GM18505 (cell line): ENCODE measurements around the gene KCNH2.

ENCODE experiments used
- ATAC-seq: cut with Tn5 transposase; IDR thresholded peaks from one replicate; pipeline ENCODE4 v1.9.1; 2021; ENCODE audit not compliant: unreplicated experiment
- POLR2A ChIP-seq: IDR thresholded peaks from 4 replicates; pipeline ENCODE4 v1.6.1; 2011; ENCODE audit warnings: borderline replicate concordance; ENCODE audit not compliant: insufficient read depth, insufficient read length; ENCODE audit errors: extremely low read depth

Gene KCNH2

DNA sequence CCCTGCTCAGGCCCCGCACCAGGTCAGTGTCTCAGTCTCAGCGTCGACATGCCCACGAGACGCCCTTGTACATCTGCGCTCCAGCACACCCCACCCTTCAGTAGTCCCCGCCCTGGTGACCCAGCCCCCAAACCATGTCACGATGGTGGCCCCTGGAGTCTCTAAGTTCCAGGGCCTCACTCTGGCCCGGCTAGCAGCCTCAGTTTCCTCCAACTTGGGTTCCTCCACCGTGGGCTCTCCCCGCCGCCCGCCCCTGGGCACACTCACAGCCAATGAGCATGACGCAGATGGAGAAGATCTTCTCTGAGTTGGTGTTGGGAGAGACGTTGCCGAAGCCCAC lies 27.0 kb downstream of the KCNH2 start:
- ATAC-seq, result no peak
- TF ChIP-seq POLR2A, result no peak

DNA sequence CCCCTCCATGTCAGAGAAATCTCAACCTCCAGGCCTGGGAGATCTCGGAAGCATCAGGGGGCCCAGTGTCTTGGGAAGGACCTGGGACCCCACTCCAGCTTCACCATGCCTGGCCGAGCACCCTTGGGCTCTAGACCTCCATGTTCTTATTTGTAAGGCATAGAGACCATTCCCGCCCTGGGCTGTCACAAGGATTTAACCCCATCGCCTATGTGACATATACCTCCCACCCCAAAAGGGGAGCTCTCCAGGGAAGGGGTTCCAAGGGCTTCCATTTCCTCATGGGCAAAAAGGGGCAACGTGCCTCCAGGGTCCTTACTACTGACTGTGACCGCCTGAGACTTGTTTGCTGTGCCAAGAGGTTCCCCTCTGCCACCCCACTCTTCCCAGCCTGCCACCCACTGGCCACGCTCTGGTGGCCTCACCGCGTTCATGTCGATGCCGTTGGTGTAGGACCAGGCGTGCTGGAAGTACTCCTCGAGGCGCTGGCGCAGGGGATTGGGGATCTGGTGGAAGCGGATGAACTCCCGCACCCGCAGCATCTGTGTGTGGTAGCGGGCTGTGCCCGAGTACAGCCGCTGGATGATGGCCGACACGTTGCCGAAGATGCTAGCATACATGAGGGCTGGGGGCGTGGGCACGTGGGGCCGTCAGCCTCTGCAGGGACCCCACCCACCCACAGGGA lies 27.5 kb downstream of the KCNH2 start:
- no peak for TF ChIP-seq POLR2A
- no peak for ATAC-seq

DNA sequence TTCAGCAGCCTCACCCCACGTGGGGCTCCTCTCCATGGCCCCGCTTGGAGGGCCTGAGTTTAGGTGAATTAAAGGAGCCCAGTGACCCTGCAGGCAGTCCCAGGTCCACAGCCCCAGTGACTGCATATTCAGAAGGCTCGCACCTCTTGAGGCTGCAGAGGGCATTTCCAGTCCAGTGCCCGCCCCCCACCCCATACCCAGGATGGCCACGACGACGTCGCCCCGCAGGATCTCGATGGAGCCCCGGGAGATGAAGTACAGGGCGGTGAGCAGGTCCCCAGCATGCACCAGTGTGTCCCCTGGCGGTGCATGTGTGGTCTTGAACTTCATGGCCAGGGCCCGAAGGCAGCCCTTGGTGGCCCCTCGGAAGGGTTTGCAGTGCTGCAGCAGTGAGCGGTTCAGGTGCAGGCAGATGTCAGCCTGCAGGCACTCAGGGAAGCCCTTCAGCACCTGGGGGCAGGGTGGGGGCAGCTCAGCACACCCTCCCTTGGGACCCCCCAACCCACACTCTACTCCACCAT lies 28.1 kb downstream of the KCNH2 start:
- no peak for ATAC-seq
- TF ChIP-seq POLR2A, result no peak

DNA sequence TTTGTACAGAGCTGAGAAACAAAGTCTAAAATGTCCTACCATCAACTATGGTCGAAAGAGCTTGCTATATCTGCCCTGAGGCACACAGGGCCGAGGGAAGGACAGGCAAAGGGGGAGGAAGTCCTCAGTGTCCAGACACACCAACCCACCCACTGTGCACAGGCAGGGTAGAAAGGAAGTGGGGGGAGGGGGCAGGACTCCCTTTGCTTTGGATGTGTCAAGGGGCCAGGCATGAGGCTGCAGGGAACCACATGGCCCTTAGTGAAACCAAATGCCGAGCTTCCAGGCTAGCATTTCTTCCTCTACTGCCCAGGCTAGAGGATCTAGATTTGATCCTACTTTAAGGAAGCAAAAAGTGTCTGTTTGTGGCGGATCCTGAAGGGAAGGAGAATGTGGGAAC lies 28.6 kb downstream of the KCNH2 start:
- no peak for ATAC-seq
- no peak for TF ChIP-seq POLR2A

DNA sequence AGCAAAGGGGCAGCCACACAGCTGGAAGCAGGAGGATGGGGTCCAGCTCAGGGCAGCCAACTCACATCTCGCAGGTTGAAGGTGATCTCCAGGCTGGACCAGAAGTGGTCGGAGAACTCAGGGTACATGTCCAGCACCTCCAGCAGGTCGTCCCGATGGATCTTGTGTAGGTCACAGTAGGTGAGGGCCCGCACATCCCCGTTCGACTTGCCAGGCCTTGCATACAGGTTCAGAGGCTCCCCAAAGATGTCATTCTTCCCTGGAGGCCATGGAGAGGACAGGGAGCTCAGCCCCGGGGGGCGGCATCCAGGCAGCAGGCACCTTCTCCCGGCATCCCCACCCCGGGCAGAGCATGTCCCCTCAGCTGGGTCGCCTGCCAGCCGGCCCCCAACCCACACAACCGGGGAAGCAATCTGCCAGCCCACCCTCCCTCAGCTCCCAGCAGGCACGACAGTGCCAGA lies 29.3 kb downstream of the KCNH2 start:
- no peak for TF ChIP-seq POLR2A
- no peak for ATAC-seq

DNA sequence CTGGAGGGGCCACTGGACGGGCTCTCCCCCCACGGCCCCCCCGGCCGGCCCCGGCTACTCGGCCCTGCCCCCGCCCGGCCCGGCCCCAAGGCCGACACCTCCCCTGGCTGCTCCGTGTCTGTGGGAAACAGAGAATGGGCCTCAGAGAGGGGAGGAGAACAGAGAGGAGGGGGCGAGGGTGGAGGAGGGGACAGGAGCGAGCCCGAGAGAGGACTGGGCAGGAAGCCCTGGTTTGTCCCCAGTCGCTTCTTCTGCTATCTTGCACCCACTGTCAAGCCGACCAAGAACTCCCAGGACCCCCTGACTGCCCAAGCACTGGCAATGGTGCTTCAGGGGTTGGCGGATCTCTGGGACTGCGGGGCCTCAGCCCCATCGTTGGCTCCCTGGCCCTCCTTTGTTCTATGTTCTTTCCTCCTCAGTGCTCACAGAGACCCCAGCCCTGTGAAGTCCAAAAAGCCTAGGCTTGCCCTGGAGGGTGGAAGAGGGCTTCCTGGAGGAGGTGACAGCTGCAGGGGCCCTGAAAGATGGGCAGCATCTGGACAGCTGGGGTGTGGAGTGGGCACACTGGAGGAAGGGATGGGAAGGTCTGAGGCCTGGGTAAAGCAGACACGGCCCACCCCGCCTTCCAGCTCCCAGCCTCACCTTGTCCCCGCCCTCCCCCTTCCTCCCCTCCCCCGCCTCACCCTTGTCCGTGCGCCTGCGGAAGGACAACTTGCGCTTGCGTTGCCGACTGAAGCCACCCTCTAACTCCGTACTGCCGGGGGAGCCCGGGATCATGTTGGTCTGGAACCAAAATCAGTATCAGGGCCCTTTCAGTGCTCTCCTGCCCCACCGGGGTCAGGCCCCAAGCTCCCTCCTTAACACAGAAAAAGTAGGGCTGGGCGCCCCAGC lies 30.1 kb downstream of the KCNH2 start:
- no peak for TF ChIP-seq POLR2A
- no peak for ATAC-seq

DNA sequence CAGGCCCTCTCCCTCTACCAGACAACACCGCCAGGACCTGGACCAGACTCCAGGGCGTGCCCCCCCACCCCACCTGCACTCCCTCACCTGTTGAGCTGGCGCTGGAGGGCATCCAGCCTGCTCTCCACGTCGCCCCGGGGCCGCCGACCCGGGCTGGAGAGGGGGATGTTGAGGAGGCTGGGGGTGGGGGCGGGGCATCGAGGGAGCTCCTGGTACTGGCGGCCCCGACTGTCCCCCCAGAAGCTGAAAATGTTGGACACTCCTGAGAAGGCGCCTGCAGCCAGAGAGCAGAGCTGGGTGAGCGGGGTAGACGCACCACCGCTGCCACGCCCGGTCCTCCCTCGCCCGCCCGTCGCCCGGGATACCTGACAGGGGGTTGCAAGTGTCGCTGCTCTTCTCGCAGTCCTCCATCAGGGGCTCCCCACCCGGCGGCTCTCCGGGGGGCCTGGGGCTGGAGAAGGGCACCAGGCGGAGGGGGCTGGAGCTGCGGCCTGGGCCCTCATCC lies 30.8 kb downstream of the KCNH2 start:
- TF ChIP-seq POLR2A, result no peak
- no peak for ATAC-seq

DNA sequence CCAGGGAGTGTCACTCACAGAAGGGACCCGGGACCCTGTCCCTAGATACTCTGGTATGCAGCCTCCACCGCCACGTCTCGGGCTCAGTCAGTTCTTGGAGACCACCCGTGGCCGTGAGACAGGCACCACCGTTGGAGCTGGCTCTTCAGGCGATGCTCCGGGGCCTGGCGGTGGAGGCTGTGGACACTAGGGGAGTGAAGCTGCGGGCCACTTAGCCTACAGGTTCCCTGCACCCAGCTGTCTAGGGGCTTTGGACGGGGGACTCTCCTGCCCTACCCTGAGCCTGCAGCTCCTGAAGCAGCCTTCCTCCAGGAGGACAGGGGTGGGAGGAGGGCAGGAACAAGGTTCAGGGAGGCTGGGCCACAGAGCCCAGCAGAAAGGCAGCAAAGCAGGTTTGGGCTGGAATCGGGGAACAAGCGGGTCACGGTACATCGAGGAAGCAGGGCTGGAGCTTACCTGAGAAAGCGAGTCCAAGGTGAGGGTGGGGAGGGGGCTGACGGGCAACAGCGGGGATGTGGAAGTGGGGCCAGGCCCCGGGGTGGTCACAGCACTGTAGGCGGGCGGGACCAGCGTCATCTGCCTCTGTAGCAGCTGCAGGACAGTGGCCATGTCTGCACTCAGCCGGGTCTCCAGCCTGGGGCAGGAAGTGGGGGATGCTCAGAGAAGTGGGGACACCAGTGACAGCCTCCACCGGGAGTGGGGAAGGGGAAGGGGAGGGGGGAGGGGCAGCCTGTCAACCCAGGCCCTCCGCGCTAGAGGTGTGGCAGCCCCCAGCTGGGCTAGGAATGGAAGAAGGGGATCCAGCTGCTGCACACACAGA lies 31.5 kb downstream of the KCNH2 start:
- ATAC-seq, result no peak
- TF ChIP-seq POLR2A, result no peak

DNA sequence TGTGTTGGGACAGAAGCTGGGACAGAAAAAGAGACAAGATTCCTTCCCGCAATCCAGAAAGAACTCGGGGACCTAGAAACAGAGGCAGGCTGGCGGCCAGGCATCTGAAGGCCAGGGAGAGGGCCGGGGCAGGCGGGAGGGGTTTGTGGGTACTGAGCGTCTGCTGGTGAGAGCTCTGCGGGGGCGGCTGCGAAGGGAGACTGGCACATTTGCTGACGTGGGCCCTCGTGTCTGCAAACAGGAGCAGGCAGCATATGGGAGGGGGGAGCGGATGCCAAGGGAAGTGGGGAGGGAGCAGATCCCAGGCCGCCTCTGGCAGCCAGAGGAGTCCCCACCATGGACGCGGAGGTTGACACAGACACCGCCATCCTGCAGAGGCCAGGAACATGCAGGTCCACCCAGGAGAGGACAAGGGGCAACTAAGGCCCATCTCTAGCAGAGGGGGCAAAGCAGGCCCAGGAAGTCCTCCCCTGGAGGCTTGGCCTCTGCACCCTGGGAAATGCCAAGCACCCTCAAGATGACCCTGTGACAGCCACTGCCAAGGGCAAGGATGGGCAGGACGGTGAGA lies 32.2 kb downstream of the KCNH2 start:
- no peak for ATAC-seq
- no peak for TF ChIP-seq POLR2A

DNA sequence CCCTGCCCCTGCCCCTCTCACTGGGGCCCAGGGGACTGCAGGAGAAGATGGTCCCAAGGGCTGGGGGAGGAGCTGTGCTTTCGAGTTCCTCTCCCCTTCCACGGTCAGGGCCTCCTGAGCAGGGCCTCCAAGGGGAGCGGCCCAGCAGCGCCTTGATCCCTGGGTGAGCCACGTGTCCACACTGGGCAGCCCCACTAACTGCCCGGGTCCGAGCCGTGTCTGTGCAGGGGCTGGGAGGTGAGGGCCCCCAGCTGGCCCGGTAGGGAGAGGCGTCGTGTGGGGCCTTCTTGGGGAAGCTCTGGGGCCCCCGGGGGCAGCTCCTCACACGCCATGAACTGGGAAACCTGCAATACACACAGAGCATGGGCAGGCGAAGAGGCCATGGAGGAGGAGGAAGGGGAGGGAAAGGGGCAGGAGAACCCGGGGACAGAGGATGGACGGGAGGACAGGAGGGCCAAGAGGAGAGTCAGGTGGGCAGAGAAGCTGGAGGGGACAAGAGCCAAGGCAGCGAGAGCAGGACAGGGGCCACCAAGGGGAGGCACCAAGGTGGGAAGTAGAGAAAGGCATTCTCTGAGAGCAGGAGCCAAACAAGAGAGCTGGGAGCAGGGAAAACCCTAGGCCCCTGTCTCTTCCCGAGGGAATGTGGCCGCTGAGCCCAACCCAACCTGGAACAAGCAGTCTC lies 32.8 kb downstream of the KCNH2 start:
- TF ChIP-seq POLR2A, result no peak
- no peak for ATAC-seq

DNA sequence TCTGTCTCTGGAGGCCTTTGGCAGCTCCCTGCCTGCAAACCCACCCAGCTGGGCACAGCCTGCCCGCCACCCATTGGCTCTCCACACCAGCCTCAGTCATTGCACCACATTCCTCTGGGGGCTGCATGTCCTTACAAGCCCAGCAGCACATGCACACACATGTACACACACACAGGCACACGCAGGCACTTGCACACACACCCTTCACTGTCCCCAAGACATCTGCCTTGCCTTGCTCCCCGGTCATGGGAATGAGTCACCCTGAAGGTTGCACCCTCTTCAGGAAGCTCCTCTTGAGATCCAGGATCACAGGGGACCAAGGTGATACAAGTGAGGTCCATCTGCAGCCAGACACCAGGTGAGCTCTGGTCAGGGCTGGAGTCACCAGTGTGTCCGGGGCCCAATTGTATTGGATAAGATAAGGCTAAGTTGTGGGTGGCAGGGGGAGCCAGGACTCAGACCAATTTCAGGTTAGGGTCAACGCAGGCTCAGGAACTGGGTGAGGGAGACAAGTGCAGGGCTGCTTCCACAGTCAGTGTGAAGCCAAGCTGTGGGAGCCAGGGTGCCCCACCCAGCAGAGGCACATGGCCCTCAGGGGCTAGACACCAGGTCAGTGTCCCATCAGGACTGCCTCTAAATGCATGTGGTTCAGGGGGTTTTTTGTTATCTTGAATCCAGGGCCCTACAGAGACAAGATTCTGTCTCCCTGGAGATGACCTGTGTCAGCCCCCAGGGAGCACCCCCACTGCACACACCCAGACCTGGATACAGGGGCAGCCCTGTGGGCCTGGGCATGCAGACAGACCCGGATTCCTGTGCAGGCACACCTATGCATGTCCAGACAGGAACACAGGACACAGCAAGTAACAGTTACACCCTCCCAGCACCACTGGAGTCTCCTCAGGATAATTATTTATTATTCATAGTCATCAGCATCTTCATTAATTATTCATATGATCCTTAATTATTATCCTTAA lies 33.8 kb downstream of the KCNH2 start:
- ATAC-seq, result no peak
- TF ChIP-seq POLR2A, result no peak

DNA sequence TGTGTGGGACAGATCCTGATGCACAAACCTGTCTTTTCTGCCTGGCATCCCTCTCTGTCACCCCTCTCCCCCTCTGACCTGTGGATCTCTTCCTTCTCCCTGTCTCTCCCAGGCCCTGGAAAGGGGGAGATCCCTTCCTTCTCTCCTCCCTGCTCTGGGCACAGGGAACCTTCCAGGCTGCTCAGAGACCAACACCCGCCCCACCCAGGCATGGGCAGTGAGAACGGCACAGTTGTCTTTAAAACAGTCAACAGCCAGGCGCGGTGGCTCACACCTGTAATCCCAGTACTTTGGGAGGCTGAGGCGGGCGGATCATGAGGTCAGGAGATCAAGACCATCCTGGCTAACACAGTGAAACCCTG lies 34.7 kb downstream of the KCNH2 start:
- no peak for ATAC-seq
- TF ChIP-seq POLR2A, result no peak
